Neural cell (in vitro differentiated cells): ENCODE measurements around the gene RPL27A. TPM values are rescaled to one million over a fixed set of nuclear protein-coding genes. Genes with fewer than 3 reads are reported as not detected.

ENCODE experiments used
- H2AFZ ChIP-seq: fragments of 200-600, 300-800 bp; sonication (generic), shearing (Covaris generic); 2 replicates; pipeline ENCODE4 v1.6.0; 2014; ENCODE audit warnings: low read depth, mild to moderate bottlenecking, antibody characterized with exemption, low read length, moderate library complexity
- H3F3A ChIP-seq: fragments of 200-600 bp; shearing (Covaris generic); 2 replicates; pipeline ENCODE4 v1.6.1; 2016; ENCODE audit warnings: mild to moderate bottlenecking, moderate library complexity, mixed read lengths, antibody characterized with exemption, low read length; ENCODE audit not compliant: insufficient read depth, poor library complexity, severe bottlenecking
- H3K27ac ChIP-seq: fragments of 200-600, 300-800 bp; sonication (generic), shearing (Covaris generic); 2 replicates; pipeline ENCODE4 v1.5.1; 2014; ENCODE audit warnings: mild to moderate bottlenecking, low read length, moderate library complexity
- H3K27me3 ChIP-seq: fragments of 300-800, 200-600 bp; sonication (generic), shearing (Covaris generic); 2 replicates; pipeline ENCODE4 v1.6.0; 2014; ENCODE audit warnings: mild to moderate bottlenecking, low read depth, low read length, moderate library complexity; ENCODE audit not compliant: insufficient read depth
- H3K36me3 ChIP-seq: fragments of 300-800, 200-600 bp; sonication (generic), shearing (Covaris generic); 2 replicates; pipeline ENCODE4 v1.5.1; 2014; ENCODE audit warnings: mild to moderate bottlenecking, antibody characterized with exemption, low read length, moderate library complexity; ENCODE audit not compliant: insufficient read depth
- H3K4me2 ChIP-seq: fragments of 300-800, 200-600 bp; sonication (generic), shearing (Covaris generic); 2 replicates; pipeline ENCODE4 v1.6.0; 2014; ENCODE audit warnings: mild to moderate bottlenecking, low read length
- H3K4me3 ChIP-seq: fragments of 300-800, 200-600 bp; sonication (generic), shearing (Covaris generic); 2 replicates; pipeline ENCODE4 v1.5.1; 2014; ENCODE audit warnings: mild to moderate bottlenecking, low read length, moderate library complexity
- H3K79me2 ChIP-seq: fragments of 200-600 bp; shearing (Covaris generic); replicated peaks from 2 replicates; pipeline ENCODE4 v1.6.0; 2014; ENCODE audit warnings: mild to moderate bottlenecking, low read length, moderate library complexity; ENCODE audit not compliant: insufficient read depth
- H3K9ac ChIP-seq: fragments of 300-800, 200-600 bp; sonication (generic), shearing (Covaris generic); 2 replicates; pipeline ENCODE4 v1.6.1; 2016; ENCODE audit warnings: mild to moderate bottlenecking, low read length, mixed read lengths
- H3K9me2 ChIP-seq: fragments of 200-600 bp; shearing (Covaris generic); 2 replicates; pipeline ENCODE4 v1.6.1; 2016; ENCODE audit warnings: mild to moderate bottlenecking, low read length, mixed read lengths; ENCODE audit not compliant: insufficient read depth
- H3K9me3 ChIP-seq: fragments of 200-600, 300-800 bp; sonication (generic), shearing (Covaris generic); 2 replicates; pipeline ENCODE4 v1.6.1; 2016; ENCODE audit warnings: mild to moderate bottlenecking, mixed run types, low read length, moderate library complexity, mixed read lengths
- H4K20me1 ChIP-seq: fragments of 200-600 bp; shearing (Covaris generic); 2 replicates; pipeline ENCODE4 v1.6.1; 2016; ENCODE audit warnings: mild to moderate bottlenecking, mixed run types; ENCODE audit not compliant: insufficient read depth
- CTCF ChIP-seq: fragments of 450-650 bp; IDR thresholded peaks from 2 replicates; pipeline ENCODE4 v1.5.1; 2014; ENCODE audit warnings: antibody characterized with exemption, mild to moderate bottlenecking, moderate library complexity; ENCODE audit not compliant: poor library complexity, severe bottlenecking
- EP300 ChIP-seq: fragments of 450-650 bp; conservative IDR thresholded peaks from 2 replicates; pipeline ENCODE4 v1.6.1; 2014; ENCODE audit warnings: antibody characterized with exemption, mild to moderate bottlenecking, moderate library complexity; ENCODE audit not compliant: poor library complexity, severe bottlenecking
- EZH2 ChIP-seq: fragments of 200-600, 300-800 bp; shearing (Covaris generic), sonication (generic); IDR thresholded peaks from 2 replicates; pipeline ENCODE4 v1.6.1; 2014; ENCODE audit warnings: antibody characterized with exemption, low read length, borderline replicate concordance, mild to moderate bottlenecking; ENCODE audit not compliant: insufficient read depth, poor library complexity, severe bottlenecking
- MXI1 ChIP-seq: fragments of 450-650 bp; conservative IDR thresholded peaks from 2 replicates; pipeline ENCODE4 v1.6.1; 2014; ENCODE audit warnings: antibody characterized with exemption, mild to moderate bottlenecking; ENCODE audit not compliant: poor library complexity, severe bottlenecking
- POLR2AphosphoS5 ChIP-seq: IDR thresholded peaks from 2 replicates; pipeline ENCODE4 v1.6.1; 2012
- RAD21 ChIP-seq: fragments of 450-650 bp; conservative IDR thresholded peaks from 2 replicates; pipeline ENCODE4 v1.6.1; 2014; ENCODE audit warnings: antibody characterized with exemption, mild to moderate bottlenecking, moderate library complexity
- REST ChIP-seq: IDR thresholded peaks from 2 replicates; pipeline ENCODE4 v1.6.1; 2012; ENCODE audit warnings: borderline replicate concordance
- SMC3 ChIP-seq: fragments of 450-650 bp; conservative IDR thresholded peaks from 2 replicates; pipeline ENCODE4 v1.6.1; 2014; ENCODE audit warnings: antibody characterized with exemption, mild to moderate bottlenecking, moderate library complexity; ENCODE audit not compliant: poor library complexity
- TAF1 ChIP-seq: IDR thresholded peaks from 2 replicates; pipeline ENCODE4 v1.6.1; 2012; ENCODE audit warnings: low read depth
- polyA plus RNA-seq: library from polyadenylated mRNA; depleted of rRNA; stranded (reverse); fragments of >200 nt; gene quantifications from 2 replicates; pipeline ENCODE4 v1.2.3, GENCODE V29; 2014

RPL27A gene
- polyA plus RNA-seq, 1 donor from 2014 or later: 700 TPM

- TF ChIP-seq MXI1: no peak
- TF ChIP-seq REST: no peak
- no peak for TF ChIP-seq EP300
- no peak for TF ChIP-seq RAD21
- TF ChIP-seq POLR2AphosphoS5: no peak
- no peak for TF ChIP-seq EZH2
- no peak for TF ChIP-seq CTCF
- no peak for TF ChIP-seq TAF1
- TF ChIP-seq SMC3: no peak
- Histone ChIP-seq H3K27me3 (no peaks in the 10 kb centered on the region), H4K20me1 (no peaks in the 10 kb centered on the region)
Observed at GRCh38 chr11:8731647-8732323, 49.2 kb downstream of the RPL27A start.

GRCh38 chr11:8732324-8732670 lies 49.7 kb downstream of the RPL27A start:
- Histone ChIP-seq H3K27me3 (no peaks in the 10 kb centered on the region), H3K79me2 (no peaks in the 10 kb centered on the region), H3K9ac (no peak overlapping the region), H3K27ac (no peak overlapping the region), H3K9me3 (no peaks in the 10 kb centered on the region), H2AFZ (no peak overlapping the region), H3K36me3 (no peaks in the 10 kb centered on the region), H3K4me2 (no peak overlapping the region), H3K9me2 (no peaks in the 10 kb centered on the region), H4K20me1 (no peaks in the 10 kb centered on the region), H3K4me3 (no peak overlapping the region), H3F3A (no peaks in the 10 kb centered on the region)
- TF ChIP-seq POLR2AphosphoS5: no peak
- no peak for TF ChIP-seq RAD21
- no peak for TF ChIP-seq MXI1
- TF ChIP-seq TAF1: no peak
- no peak for TF ChIP-seq CTCF
- no peak for TF ChIP-seq EP300
- TF ChIP-seq REST: no peak

More at GRCh38 chr11:8731647-8732323, 49.2 kb downstream of the RPL27A start:
- Histone ChIP-seq H3F3A (no peaks in the 10 kb centered on the region), H3K4me3 (no peak overlapping the region), H3K9me3 (no peaks in the 10 kb centered on the region), H3K79me2 (no peaks in the 10 kb centered on the region), H2AFZ (no peak overlapping the region), H3K9me2 (no peaks in the 10 kb centered on the region), H3K27ac (no peak overlapping the region), H3K4me2 (no peak overlapping the region), H3K36me3 (no peaks in the 10 kb centered on the region), H3K9ac (no peak overlapping the region)
